Ectodermal cell (in vitro differentiated cells): ENCODE results near the gene PGGHG.
"Not testable (repeated sequence)": the region's sequence is repeated elsewhere in the genome, so short reads cannot be mapped to it uniquely, and the experiment has no call there.

Experiments used
- H3K27ac ChIP-seq: 2 replicates; pipeline ENCODE4 v1.7.0; 2013; ENCODE audit warnings: mild to moderate bottlenecking, low read depth, low read length; ENCODE audit not compliant: insufficient read depth, poor library complexity, severe bottlenecking
- H3K27me3 ChIP-seq: 2 replicates; pipeline ENCODE4 v1.7.0; 2013; ENCODE audit warnings: mild to moderate bottlenecking, low read length; ENCODE audit not compliant: insufficient read depth, control insufficient read depth, poor library complexity, severe bottlenecking
- H3K36me3 ChIP-seq: one replicate; pipeline ENCODE4 v1.7.0; 2013; ENCODE audit warnings: low read length; ENCODE audit not compliant: control insufficient read depth, insufficient read depth
- H3K4me1 ChIP-seq: one replicate; pipeline ENCODE4 v1.7.0; 2013; ENCODE audit warnings: low read length; ENCODE audit not compliant: control insufficient read depth, insufficient read depth
- H3K4me3 ChIP-seq: 2 replicates; pipeline ENCODE4 v1.7.0; 2013; ENCODE audit warnings: low read depth, low read length, control low read depth; ENCODE audit not compliant: insufficient read depth
- H3K9me3 ChIP-seq: 2 replicates; pipeline ENCODE4 v1.7.0; 2013; ENCODE audit warnings: mild to moderate bottlenecking, low read length, moderate library complexity; ENCODE audit not compliant: control insufficient read depth
- WGBS, 2 experiments: methylation state at CpG; one replicate each; pipeline ENCODE4 v1.1.7; 2013; ENCODE audit warnings: missing lambda C conversion rate in 2 of 2; 5-methylcytosine and 5-hydroxymethylcytosine counted together

PGGHG gene

DNA sequence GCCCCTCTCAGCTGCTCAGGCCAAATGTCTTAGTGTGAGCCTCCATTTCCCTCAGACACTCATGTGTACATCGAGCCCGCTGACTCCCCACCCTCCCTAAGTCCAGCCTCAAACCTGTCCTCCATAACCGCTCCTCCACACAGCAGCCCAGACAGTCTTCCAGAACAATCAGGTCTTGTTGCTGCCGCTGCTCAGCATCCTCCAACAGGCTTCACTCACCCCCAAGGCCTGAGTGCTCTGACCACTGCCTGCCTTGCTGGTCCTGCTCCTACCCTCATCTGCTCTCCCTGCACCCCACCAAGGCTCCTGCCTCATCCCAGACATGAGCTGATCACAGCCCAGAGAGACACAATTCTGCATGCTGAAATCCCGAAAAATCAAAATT lies 35.0 kb upstream of the PGGHG start:
- WGBS, 2 experiments: 88 to 95% methylated on average over 4 of the region's 5 CpGs
- peaks cover 20% of the 10 kb centered on the region for H3K36me3 ChIP-seq
- no peaks in the 10 kb centered on the region for H3K9me3 ChIP-seq
- H3K4me1 ChIP-seq: no peaks in the 10 kb centered on the region
- H3K4me3 ChIP-seq: no peak overlapping the region
- H3K27ac ChIP-seq: no peak overlapping the region
- no peaks in the 10 kb centered on the region for H3K27me3 ChIP-seq

DNA sequence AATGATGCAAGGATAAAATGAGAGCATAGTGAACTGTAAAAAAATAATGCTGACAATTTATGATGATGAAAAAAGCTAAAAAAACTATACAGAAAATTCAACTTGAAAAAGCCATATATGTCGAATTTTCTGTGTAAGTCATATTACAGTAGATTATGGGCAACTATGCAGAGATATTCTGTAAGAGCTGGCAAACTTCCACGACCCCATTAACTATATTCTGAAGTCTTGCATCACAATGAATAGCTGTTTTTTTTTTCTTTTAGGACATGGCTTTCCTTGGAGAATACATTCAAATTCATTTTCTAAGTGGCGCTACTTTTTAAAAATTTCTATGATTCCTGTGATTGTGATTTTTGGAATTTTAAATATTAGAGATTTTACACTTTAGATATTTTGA lies 33.8 kb upstream of the PGGHG start:
- no peak overlapping the region for H3K27ac ChIP-seq
- no peak overlapping the region for H3K4me3 ChIP-seq
- no peaks in the 10 kb centered on the region for H3K27me3 ChIP-seq
- peaks cover 18% of the 10 kb centered on the region for H3K36me3 ChIP-seq
- H3K9me3 ChIP-seq: no peaks in the 10 kb centered on the region
- H3K4me1 ChIP-seq: no peaks in the 10 kb centered on the region
- WGBS, 2 experiments: 80 to 90% methylated on average over 2 to 3 of the region's 3 CpGs

DNA sequence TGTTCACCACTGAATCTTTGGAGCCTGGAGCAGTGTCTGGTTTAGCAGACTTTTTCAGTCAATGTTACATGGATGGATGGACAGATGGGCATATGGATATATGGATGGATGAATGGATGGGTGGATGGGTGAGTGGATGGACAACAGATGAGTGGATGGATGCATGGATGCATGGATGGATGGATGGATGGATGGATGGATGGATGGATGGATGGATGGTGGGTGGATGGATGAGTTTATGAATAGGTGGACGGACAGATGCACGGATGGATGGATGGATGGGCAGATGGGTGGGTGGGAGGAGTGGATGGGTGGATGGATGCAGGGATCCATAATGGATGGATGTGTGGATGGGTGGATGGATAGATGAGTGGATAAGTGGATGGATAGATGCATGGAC lies 33.1 kb upstream of the PGGHG start:
- Histone ChIP-seq H3K4me3 (no peak overlapping the region), H3K36me3 (peaks cover 18% of the 10 kb centered on the region), H3K27me3 (no peaks in the 10 kb centered on the region), H3K4me1 (no peaks in the 10 kb centered on the region), H3K27ac (no peak overlapping the region), H3K9me3 (no peaks in the 10 kb centered on the region)
- 96% methylated on average over 2 of the region's 2 CpGs for WGBS, 2 experiments

DNA sequence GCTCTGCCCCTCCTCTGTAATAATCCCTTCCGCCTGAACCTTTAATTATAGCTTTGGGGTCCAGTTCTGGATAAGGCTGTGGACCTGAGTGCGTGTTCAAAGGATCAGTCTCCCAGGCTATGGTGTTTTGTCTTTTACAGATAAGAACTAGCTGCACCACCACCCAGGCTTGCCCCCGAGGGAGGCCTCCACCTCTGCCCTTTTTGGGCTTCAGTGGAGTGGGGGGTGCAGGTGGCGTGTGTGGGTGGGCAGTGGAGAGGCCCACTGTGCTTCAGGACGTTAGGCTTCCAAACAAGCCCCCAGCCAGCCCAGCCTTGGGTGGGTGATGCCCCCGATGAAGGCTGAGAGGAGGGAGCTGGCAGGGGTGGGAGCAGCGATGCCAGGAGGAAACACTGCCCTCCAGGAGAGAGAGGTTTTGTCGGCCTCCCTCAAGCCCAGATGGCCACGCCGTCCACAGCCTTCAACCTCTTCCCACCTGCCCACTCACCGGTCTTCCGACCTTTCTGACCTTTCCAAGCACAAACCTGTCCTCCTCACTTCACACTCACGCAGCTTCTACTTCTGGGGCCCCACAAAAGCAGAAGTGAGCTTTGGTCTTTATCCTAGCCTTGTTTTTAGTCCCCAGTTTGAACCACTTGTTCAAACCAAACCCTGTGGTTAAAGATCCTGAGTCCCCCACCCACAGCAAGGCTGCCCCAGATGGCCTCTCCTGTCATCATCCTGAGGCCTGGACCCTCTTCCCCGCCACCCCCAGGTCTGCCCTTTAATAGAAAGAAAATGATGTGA lies 31.8 kb upstream of the PGGHG start:
- Histone ChIP-seq H3K4me1 (no peaks in the 10 kb centered on the region), H3K27ac (no peak overlapping the region), H3K9me3 (no peaks in the 10 kb centered on the region), H3K36me3 (peaks cover 14% of the 10 kb centered on the region), H3K27me3 (no peaks in the 10 kb centered on the region), H3K4me3 (no peak overlapping the region)
- WGBS, 2 experiments: 89 to 92% methylated on average over 14 of the region's 14 CpGs

DNA sequence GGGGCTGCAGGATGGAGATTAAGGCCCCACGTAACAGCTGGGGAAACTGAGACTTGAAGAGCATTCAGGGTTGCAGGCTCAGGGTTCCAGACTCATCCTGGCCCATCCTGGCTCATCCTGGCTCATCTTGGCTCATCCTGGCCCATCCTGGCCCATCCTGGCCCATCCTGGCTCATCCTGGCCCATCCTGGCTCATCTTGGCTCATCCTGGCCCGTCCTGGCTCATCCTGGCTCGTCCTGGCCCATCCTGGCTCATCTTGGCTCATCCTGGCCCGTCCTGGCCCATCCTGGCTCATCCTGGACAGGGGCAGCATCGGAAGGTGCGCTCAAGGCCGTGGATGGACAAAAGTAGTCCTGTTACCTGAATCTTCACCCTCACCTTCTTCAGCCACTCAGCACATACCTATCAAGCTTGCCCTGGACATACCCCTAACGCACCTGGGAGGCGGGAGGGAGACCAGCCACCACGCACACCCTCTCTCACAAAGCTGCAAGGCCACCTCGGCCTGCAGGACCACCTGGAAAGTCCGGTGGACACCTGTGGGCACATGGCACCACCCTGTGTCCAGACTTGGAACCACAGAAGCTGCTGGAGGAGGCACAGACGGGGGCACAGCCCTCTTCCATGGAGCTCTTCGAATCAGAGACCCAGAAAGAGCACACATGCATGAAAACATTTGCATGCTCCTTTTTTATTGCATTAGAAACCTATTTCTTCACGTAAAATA lies 31.0 kb upstream of the PGGHG start:
- no peaks in the 10 kb centered on the region for H3K9me3 ChIP-seq
- H3K4me3 ChIP-seq: no peak overlapping the region
- H3K27me3 ChIP-seq: no peaks in the 10 kb centered on the region
- no peak overlapping the region for H3K27ac ChIP-seq
- H3K4me1 ChIP-seq: no peaks in the 10 kb centered on the region
- WGBS, 2 experiments: 87 to 90% methylated on average over 15 of the region's 15 CpGs
- peaks cover 7% of the 10 kb centered on the region for H3K36me3 ChIP-seq

DNA sequence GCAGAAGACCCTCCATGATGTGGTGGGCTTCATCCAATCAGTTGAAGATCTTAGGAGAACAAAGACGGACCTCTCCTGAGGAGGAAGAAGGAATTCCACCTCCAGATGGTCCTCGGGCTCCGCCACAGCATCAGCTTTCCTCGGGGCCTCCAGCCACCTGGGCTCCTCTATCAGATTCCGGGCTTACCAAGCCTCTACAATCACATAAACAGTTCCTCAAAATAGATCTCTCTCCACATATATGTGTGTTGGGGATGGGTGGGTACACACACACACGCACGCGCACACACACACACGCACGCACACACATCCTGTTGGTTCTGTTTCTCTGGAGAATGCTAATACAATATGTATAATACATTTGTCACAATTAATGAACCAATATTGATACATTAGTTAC lies 29.5 kb upstream of the PGGHG start:
- H3K9me3 ChIP-seq: no peaks in the 10 kb centered on the region
- 89 to 94% methylated on average over 3 to 6 of the region's 10 CpGs for WGBS, 2 experiments

DNA sequence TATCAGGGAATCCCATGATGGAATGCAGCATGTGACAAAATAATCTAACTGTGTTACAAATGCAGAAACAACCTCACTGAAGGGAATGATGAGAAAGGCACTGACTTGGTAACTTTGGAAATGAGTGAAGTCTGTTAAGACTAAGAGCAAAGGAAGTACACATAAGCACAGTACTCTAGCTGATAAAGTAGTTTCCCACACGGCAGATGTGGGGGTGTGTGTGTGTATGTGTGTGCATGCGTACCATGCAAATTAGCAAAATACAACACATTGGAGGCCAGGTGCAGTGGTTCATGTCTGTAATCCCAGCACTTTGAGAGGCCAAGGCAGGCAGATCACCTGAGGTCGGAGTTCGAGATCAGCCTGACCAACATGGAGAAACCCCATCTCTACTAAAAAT lies 27.3 kb upstream of the PGGHG start:
- H3K4me3 ChIP-seq: no peak overlapping the region
- H3K27me3 ChIP-seq: no peaks in the 10 kb centered on the region
- 95 to 98% methylated on average over 4 of the region's 4 CpGs for WGBS, 2 experiments
- no peak overlapping the region for H3K27ac ChIP-seq
- H3K36me3 ChIP-seq: no peaks in the 10 kb centered on the region
- H3K9me3 ChIP-seq: no peaks in the 10 kb centered on the region
- H3K4me1 ChIP-seq: no peaks in the 10 kb centered on the region

More for the DNA sequence above, 29.5 kb upstream of the PGGHG start:
- no peaks in the 10 kb centered on the region for H3K36me3 ChIP-seq
- no peaks in the 10 kb centered on the region for H3K27me3 ChIP-seq
- H3K4me1 ChIP-seq: no peaks in the 10 kb centered on the region
- no peak overlapping the region for H3K4me3 ChIP-seq
- no peak overlapping the region for H3K27ac ChIP-seq

DNA sequence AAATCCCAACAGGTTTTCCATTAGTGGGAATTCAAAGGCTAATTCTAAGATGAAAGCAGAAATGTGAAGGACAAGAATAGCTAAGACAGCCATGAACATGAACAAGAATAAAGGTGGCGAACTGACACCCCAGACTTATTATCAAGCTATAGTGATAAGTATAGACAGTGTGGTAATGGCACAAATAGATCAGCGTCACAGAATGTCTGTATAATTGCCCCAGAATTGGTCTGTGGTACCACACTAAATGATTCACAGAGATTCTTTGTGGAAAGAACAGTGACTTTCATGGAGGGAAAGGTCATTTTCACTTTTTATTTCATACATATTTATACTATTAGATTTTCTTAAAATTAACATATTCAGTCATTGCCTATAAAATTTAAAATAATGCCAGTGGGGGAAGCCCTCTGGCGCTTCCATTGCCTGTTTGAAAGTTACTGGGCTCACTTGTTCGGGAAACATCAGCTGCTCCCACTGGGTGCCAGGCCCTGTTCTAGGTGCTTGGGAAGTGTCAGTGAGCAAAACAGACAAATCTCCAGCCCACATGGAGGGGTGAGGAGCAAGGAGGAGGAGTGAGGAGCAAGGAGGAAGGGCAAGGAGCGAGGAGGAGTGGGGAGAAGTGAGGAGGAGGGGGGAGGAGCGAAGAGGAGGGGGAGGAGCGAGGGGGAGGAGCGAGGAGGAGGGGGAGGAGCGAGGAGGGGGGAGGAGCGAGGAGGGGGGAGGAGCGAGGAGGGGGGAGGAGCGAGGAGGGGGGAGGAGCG lies 22.1 kb upstream of the PGGHG start:
- H3K27me3 ChIP-seq: no peaks in the 10 kb centered on the region
- H3K27ac ChIP-seq: no peak overlapping the region
- no peaks in the 10 kb centered on the region for H3K36me3 ChIP-seq
- no peak overlapping the region for H3K4me3 ChIP-seq
- WGBS, 2 experiments: 98 to 99% methylated on average over 4 of the region's 13 CpGs
- H3K4me1 ChIP-seq: no peaks in the 10 kb centered on the region
- no peaks in the 10 kb centered on the region for H3K9me3 ChIP-seq

DNA sequence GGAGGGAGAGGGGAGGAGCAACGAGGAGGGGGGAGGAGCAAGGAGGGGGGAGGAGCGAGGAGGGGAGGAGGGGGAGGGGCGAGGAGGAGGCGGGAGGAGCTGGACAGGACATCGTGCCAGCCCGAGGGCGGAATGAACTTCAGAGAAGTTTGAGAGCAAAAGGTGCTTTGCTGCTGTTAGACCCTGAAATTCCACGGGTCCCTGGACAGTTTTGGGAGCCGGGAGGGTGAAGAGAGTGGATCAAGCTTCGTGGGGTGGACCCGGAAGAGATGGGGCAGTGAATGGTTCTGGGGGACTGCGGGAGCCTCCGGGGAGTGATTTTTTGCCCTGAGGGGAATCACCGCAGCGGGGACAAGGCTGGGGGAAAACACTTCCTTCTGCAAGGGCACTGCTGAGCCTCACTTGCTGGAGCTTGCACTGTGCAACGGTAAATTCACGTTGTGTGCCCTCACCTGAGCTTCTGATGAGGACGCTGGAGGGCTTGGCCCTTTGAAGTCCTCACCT lies 21.4 kb upstream of the PGGHG start:
- H3K27ac ChIP-seq: no peak overlapping the region
- WGBS, 2 experiments: 83% methylated on average over 17 of the region's 18 CpGs
- H3K27me3 ChIP-seq: no peaks in the 10 kb centered on the region
- H3K4me1 ChIP-seq: no peaks in the 10 kb centered on the region
- no peak overlapping the region for H3K4me3 ChIP-seq
- no peaks in the 10 kb centered on the region for H3K9me3 ChIP-seq
- no peaks in the 10 kb centered on the region for H3K36me3 ChIP-seq

DNA sequence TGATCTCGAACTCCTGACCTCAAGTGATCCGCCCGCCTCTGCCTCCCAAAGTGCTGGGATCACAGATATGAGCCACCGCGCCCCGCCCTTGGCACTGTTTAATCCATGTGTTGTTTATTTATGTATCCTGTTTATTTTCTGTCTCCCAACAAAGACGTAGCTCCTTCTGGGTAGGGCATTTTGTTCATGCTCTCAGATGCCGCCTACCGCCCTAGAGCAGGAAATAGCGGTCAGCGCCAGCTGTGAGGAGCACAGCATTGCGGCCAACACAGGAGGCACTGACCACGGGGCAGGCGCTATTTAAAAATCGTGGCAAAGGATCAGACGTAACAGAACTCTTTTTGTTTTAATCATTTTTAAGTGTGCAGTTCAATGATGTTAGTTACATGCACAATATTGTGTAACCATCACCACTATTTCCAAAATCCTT lies 20.2 kb upstream of the PGGHG start:
- 88 to 90% methylated on average over 16 of the region's 16 CpGs for WGBS, 2 experiments
- not testable (repeated sequence) for H3K27ac ChIP-seq, H3K4me3 ChIP-seq, H3K27me3 ChIP-seq, H3K36me3 ChIP-seq, H3K9me3 ChIP-seq, H3K4me1 ChIP-seq
